ENCODE measurements around the gene CD2.

- TF ChIP-seq EZH2phosphoT487 (IDR thresholded peaks at IDR 0.05; ENCODE audit: insufficient read depth, low read depth) = no peak
- no peak for TF ChIP-seq EZH2 (IDR thresholded peaks at IDR 0.05; ENCODE audit: insufficient read depth, poor library complexity, severe bottlenecking)
These were observed 54.1 kb downstream of the CD2 start for GRCh38 chr1:116808200-116808847.

Measured in GM23248 (cell line).